Cerebellar cortex (tissue), 1 donor: ENCODE results near the gene CX3CR1.

Experiments
- DNase-seq: peaks from one replicate; pipeline ENCODE4 v3.0.0-alpha.2; 2015; ENCODE audit warnings: low spot score

The CX3CR1 gene

DNA sequence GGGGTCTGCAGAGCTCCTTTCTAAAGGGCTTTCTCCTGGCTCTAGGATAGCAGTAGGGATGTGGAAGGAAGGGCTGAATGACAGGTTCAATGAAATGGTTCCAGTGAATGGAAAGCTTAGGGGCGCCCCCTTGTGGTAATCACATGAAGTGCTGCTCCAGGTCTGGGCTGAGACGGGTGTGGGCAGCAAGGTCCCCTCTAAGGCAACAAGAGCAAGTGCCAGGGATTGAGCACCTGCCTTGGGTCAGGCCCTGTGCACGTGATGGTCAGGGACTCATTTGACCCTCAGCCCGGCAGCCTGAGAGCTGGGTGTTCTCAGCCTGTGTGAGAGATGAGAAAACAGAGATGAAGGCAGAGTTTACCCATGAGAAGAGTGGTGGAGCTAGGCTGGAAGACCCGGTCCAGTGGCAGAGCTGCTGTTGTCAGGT is 12.1 kb upstream of the CX3CR1 start:
- DNase-seq: peak; percentile 72

DNA sequence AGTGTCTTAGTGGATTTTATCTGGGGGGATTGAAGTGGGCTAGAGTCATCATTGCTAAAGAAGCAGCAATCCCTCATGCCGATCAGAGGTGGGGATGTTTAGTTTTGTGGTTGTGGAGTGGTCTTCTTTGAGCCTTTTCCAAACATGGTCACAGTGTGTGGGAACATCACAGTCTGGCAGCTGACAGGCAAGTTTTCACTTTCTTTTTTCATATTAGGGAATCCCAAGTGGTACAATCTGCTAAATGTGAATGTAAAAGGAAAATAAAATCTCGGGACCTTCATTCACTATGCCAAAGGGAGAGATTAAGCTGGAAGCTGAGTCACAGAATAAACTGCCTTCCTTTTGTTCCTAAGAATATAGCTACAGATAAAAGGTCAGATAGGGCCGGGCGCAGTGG is 10.4 kb upstream of the CX3CR1 start:
- no peak for DNase-seq

DNA sequence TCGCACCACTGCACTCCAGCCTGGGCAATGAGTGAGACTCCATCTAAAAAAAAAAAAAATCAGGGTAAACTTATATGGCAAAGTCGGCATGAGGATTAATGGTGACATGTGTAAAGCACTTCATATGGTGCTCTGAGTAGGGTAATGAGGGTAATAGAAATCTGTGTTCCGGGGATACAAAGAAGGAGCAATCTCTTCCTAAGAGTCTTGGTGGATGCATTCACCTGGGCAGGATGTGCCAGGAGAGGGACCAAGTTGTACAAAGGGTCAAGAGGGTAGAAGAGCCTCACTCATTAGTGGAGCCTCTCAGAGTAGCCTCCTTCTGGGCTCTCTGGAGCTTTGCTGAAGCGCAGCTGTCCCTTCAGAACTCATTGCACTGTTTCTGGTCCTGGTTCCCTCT is 9.3 kb upstream of the CX3CR1 start:
- no peak for DNase-seq

DNA sequence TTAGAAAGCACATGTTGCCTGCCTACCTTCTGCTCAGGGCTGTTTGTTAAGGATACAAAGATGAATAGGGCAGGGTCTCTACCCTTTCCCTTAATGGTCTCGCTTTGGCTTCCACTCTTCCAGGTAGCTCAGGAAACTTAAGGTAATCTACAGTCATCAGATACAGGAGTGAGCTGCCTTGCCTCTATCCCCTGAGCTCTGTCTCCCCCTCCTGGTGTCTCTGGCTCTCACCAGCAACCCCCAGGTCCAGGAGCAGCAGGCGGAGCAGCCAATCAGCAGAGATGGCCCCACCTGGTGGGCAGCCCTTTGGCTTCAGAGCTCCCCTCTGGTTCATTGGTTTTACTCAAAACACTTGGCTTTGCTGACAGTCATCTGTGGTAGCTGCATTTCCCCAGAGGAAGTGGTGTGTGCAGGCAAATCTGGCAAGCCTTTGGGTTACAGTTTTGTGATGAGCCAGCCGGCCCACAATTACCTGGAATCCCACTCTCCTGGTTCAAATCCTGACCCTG is 8.5 kb upstream of the CX3CR1 start:
- DNase-seq: peak; percentile 88

DNA sequence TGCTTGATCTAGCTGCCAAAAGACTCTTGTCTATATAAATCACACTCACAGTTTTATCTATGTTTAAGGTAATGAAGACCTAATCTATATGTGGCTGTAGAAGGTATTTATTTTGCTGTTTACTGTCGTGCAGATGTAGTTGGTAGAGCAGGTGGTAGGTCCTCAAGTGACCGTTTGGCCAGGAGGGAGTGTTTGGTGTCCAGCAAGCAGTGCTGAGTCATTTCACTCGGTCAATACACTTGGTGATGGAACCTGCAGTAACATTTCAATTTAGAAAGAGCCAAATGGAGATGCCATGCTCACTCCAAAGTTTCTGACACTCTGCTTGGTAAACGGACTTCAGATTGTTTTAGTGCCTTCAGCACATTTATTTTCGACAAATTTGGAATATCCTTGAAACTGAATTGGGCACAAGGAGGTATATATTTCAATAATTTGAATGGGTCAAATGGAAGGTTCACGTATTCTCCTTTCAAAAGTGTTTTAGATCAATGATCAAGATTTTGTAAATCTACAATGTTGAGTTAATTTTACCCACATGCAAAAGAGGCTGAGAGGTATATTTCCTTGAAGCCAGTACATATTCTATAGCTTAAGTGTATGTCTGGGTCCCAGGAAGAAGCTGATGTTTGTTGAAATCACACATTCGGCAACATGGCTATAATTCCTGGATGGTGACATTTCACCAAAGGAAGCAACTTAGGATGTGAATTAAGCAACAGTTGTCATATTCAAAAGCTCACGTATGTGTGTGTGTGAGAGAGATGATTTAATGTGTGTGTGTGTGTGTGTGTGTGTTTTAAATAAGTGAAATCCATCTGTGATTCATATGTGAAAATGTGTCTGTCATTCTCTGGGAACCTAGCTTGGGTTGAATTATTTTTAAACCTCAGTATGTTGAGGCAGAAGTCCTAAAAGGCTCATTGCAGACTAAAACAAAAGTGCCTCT is 7.7 kb upstream of the CX3CR1 start:
- DNase-seq: no peak

DNA sequence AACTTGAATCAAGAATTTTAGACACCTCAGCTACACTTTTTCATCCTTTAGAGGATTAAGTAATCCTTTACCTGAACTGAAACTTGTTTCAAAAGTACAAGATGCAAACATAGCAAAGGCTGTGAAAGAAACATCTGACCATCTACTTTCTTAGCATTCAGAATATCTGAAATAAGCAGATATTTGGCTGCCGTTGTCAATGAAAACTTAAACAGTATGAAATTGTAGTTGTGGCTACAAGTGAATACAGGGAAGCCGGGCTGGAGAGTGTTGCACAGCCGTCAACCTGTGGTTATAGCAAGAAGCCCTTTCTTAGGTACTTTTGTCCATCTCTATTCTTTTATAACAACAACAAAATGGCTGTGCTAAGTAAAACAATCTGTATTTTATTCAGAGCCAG is 6.9 kb upstream of the CX3CR1 start:
- no peak for DNase-seq

DNA sequence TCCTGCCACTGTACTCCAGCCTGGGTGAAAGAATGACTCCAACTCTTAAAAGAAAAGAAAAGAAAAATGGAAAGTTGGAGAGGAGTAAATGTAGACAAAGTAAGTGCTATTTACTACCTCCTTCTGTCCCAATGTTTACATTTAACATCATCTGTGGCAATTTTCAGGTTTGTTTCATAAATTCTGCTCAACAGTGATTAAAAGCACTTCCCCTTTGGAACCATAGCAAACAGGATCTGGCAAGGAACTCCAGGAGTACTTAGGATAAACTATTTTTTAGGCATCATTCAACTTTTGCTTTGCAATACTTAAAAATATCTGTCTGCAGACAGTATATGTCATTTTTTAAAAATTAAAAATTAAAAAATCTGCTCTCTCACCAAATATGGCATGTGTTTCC is 5.5 kb upstream of the CX3CR1 start:
- DNase-seq: no peak

DNA sequence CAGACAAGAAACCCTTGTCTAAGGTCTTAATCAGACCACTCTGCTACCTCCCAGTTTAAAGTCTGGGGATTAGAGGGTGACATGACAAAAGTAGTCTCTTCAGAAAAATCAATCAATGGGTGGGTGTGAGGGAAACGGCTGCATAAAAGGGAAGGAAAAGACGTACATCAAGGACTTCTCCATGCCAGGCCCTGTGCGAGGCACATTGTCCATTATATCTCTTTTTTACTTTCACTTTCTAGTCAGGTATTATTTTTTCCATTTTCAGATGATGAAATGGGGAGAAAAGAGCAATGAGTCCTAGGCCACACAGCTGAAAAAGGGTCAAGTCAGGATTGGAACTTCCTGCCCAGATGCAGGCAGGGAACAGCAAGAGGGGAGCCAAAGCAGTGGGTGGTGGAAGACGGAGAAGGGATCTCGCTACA is 4.6 kb upstream of the CX3CR1 start:
- DNase-seq: no peak

DNA sequence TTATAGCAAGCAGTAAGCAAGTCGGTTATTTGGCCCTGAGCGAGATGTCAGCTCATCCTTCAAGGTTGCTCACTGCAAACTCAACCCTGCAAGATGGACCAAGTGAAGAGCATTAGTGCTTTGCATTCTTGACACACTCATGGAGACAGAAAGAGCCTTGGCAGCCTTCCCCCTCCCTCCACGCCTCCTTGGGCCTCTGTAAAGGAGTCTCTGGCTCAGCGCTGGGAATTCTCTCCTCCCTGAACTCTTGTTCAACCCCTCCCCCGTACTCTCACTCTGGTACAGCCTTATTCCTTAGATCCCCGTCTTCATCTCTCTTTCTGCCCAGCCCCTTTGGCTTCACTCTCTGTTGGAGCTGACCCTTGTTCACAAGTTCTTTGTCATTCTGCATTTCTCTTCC is 2.2 kb upstream of the CX3CR1 start:
- no peak for DNase-seq

DNA sequence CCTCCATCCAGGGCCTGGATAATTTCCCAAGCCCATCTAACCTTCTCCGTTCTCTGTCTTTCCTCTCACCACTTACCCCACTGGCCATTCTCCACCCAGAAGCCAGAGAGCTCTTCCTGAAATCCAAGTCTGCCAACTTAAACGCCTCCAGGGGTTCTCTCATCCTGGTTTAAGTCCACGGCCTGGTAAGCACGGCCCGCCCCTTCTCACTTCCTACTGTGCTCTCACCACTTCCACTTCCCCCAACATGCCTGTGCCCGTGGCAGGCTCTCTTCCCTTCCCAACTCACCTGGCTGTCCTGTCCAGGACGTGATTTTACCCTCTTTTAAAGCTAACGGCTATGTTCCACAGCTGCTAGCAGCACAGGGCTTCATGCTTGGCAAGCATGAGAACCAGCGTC is 1.7 kb upstream of the CX3CR1 start:
- DNase-seq: no peak

DNA sequence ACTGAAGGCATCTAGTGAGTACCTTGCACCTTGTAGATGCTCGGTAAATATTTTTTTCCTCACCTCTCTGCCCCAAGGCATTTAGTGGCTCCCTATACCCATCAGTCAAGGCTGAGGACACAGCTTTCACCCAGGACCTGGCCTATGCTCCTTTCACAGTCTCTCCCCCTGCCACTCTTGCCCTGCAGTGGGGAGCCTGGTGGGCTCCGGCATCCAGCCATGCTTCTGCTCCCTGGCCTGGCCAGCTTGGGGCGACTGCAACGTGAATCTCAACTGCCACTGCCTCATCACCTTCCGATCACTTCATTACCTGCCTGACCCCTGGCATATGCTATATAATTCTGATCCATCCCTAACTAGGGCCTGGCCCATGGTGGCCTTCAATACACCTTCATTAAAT is 735 bp upstream of the CX3CR1 start:
- no peak for DNase-seq

DNA sequence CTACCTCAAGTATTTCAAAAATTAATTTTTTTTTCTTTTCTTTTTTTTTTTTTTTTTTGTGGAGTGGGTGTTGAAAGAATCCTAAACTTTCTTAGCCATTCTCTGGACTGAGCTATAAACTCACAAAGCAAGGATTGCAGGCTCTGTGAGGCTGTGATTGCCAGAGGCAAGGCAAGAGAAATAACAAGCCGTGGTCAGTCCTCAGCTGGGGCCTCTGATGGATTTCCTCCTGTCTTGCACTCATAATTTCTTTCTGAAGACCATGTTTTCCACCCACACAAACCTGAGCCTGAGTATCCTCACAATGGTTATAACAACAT is 1.3 kb downstream of the CX3CR1 start:
- DNase-seq: no peak

DNA sequence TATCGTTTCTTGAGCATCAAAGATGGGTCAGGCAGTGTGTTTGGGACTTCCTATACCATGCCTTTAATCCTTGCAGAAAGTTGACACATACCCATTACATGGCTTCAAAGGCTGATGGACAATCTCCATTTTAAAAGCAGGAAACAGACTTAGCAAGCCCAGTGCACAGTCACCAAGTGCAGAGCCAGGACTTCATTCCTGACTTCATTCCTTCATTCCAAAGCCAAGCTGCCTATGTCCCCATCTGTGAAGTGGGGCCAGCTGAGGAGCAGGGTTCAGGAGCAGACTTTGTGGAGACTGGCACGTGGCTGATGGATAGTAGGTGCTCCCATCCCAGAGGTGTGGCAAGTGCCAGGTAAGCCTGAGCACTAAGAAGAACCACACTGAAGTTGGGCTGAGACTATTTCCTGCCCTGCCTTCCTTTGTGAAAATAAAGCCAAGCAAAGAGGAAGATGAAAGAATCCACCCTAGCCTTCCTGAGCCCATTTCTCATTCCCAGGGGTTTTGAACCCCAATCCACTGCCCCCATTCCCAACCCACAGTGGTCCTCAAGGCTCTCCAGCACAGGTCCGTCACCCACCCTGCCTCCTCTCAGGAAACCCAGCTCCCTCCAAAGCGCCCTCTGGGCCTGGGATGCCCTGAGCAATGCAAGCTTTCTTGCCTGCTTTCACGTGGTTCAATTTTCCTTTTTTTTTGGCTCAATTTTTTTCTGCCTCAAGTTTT is 1.8 kb downstream of the CX3CR1 start:
- no peak for DNase-seq

DNA sequence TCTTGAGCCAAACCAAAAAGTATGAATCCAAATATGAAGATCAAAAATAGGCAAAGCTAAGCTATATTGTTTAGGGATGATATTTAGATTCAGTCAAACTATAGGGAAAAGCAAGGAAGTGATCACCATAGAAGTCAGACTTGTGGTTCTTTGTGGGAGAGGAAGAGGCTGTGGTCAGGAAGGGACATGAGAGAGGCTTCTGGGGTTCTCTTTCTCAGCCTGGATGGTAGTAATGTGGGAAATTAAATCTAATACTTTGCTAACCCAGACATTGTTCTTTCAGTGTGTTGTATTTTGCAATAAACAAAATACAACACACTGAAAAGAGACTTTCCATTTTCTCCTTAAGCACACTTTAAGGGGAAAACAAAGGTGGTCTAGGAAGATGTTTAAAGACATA is 3.1 kb downstream of the CX3CR1 start:
- DNase-seq: no peak

DNA sequence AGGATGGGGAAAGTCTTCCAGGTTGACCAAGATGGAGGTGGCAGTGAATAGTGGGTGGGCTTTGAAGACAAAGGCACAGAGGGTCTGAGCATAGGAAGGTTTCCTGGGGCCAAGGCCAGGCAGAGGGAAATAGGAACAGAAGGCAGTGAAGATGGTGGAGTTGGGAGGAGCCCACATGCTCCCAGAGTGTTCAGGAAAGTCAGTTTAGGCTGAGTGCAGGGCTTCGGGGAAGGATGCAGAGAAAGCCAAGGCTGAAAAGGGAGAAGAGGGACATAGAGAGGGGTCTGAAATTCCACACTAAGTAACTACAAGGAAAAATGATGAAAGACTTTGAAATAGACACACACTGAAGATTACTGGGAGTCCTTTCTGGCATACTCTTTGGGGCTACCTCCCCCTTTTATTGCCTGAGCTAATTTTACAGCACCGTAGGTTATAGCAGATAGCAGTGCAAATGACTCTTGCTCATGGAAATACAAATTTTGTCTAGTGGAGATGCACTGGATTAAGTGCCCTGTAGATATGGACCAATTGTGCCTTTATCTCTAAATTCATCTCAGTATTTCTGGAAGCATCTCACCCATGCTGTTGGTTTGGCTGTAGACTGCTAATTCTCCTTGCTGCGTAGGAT is 3.8 kb downstream of the CX3CR1 start:
- no peak for DNase-seq

DNA sequence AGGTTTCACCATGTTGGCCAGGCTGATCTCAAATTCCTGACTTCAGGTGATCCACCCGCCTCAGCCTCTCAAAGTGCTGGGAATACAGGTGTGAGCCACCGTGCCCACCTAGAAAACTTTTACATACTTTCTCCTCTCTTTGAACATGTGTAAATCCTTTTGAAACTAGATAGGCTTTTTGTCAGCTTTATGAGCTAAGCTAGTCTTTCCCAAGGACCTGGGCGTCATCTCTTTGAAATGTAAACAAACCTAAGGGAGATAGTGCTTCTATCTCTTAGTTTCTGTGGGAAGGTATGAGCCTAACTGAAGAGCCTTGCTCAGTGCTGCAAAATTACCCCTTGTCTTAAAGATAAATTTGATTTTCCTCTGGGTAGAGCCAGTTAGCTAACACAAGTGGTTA is 4.8 kb downstream of the CX3CR1 start:
- DNase-seq: no peak

DNA sequence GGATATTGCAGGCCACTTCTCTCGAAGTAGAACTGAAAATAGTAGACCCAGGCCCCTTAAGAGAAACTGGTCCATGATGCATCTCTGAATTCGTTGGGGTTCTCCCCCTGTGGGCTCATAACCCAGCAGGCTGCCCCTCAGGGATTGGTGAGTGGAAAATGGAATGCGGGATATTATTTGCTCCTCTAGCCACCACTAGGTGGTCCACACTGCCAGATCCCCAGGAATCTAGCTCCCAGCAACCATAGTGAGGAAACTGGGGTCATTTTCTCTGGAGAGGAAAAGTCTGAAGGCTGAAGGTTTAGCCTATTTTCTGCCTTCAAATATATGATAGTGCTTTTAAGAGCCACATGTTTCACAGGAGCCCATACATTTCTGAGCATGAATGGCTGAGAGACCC is 6.7 kb downstream of the CX3CR1 start:
- DNase-seq: no peak

DNA sequence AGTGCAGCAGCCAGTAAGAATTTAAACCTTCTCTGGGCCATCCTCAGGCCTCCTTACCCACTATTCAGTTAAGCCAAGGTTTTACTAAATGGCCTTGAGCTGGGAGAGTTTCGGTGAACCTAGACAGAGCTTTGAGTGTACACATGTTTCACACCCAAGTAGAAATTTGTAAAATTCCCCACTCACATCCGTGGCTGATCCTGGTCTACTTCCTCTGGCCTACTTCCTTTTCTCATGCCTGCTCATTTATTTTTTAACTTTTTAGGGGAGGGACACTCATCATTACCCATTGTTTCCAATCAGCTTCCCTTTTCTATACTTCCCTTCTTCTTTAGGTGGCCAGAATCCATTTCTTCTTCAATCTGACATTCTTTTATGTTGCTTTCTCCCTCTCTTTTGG is 7.6 kb downstream of the CX3CR1 start:
- DNase-seq: no peak

DNA sequence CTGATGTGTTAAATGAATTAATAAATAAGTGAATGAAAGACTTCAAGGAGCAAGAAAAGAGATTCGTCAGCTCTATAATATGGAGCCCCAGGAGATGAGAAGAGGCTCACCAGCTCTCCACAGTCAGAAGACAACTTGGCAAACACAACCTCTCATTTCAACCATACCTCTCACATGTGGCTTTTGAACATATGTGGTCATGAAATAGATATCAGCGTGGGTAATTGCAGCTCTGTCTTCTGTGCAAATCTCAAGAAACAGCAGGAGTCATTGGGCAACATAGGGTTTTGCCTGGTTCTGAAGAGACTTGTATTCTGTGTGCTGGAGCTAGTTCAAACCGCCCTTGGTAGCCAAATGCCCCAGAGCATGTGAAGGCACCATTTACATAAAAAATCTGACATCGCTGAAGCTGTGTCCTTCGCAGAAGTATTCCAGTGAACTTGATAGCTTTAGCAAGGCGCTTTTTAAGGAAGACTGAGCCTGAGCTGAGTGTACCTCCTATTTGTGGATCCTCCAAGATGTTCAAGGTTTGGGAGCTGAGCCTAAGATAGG is 8.4 kb downstream of the CX3CR1 start:
- DNase-seq: no peak

DNA sequence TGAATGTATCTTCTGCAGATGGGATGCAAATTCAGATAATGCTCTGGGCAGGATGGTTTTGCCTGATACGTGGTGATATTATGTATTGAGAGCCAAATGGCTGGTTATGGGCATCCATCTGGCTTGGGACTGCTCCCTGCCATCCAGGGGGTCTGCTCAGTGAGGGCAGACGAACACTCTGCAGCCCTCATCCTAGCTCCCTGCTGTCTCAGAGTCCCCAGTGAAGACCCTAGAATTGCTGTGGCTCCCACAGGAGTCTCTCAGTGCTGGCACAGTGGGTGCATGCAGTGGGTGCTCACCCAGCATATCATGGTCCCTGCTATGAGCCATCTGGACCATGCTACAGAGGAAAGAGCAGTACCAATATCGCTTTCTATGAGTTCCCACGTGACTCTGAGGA is 10.3 kb downstream of the CX3CR1 start:
- DNase-seq: no peak

DNA sequence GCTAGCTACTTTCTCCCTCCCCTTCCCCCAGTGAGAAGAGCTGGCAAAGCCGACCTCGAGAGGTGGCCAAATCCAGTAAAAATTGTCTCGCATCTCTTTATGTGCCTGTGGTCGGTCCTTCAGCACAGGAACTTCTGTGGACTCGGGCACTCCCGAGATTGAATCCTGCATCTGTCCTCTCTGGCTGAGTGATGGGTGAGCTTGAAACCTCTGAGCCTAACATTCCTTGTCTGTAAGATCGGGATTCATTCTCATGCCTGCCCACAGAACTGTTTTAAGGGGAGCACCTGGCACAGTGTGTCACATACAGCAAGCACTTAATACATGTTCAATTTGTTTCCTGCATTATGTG is 11.3 kb downstream of the CX3CR1 start:
- no peak for DNase-seq

DNA sequence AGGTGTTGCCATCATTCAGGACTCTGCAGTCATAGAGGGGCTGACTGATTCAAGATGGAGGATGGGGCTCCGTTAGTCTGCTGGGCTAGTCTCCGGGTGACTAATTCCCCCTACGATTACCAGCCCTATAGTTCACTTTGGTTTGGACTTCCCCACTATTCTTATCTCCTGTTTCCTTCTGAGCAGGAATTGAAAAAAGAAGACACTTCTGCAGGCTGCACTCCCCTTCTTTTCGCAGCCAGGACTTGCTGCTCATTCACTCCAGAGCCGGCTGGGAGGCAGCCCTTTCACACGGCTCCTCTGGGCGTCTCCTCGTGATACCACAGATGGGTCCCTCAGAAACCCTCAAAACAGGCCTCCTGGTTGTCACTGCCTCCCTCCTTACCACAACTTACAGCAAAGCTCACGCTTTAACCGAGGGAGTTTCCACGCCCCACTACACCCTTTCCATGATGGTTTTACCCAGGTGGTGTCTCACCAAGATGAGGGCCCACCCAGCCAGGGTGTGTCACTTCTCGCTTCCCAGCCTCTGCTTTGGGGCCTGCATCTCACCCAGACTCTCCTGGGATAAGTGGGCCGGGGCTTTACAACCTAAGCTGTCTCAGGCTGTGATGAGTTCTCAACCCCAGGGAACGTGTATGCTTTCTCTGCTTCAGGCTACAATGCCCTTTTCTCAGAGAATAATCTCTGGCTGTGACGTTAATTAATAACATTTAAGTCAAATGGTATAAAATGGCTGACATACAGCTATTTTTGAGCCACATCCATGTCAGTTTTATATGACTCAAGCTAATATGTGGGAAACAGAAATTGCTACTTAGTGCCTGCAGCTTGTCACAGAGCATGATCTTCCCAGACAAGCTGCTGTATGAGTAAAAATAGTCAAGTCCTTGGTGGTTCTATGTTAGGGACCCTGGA is 11.9 kb downstream of the CX3CR1 start:
- no peak for DNase-seq
